Measurements from ENCODE around the gene ECM1. TPM values are rescaled to one million over a fixed set of nuclear protein-coding genes. Genes with fewer than 3 reads are reported as not detected.
A peak's percentile ranks its signal among the peaks of the same experiment; 100 is the strongest.

ECM1 gene
- total and polyA plus RNA-seq, 2 donors (not counting 1 experiment from before 2014, with no cell fraction given), result 25.1 to 108 TPM

GRCh38 chr1:150525348-150525747 is 17.4 kb downstream of the ECM1 start:
- H3K27ac ChIP-seq (ENCODE audit: insufficient read depth, low read length), result no peak overlapping the region
- no peaks in the 10 kb centered on the region for H3K9me3 ChIP-seq (ENCODE audit: control insufficient read depth, insufficient read depth, low read depth, low read length)
- DNase-seq (ENCODE audit: low read depth in 2 of 2), result no peak
- H3K4me3 ChIP-seq (replicated peaks in 1 of 4; ENCODE audit: control extremely low read depth in 1 of 4, insufficient read depth in 1 of 4, low read depth in 3 of 4, low read length in 4 of 4), result no peak overlapping the region
- TF ChIP-seq EZH2 (IDR thresholded peaks at IDR 0.05; ENCODE audit: low read length, missing control alignments), result no peak
- TF ChIP-seq CTCF (conservative IDR thresholded peaks at IDR 0.05 in 1 of 2, IDR thresholded peaks at IDR 0.05 in 1 of 2; ENCODE audit: low read depth in 1 of 2, low read length in 2 of 2), result no peak
- H3K36me3 ChIP-seq (ENCODE audit: control insufficient read depth, insufficient read depth, low read length), result no peaks in the 10 kb centered on the region
- no peaks in the 10 kb centered on the region for H3K27me3 ChIP-seq (ENCODE audit: control insufficient read depth, insufficient read depth, low read length)
- H3K4me2 ChIP-seq (ENCODE audit: extremely low read depth, insufficient read depth, low read length), result no peak overlapping the region
- no peaks in the 10 kb centered on the region for H4K20me1 ChIP-seq (ENCODE audit: control insufficient read depth, extremely low read depth, insufficient read depth, low read length)
- H3K9ac ChIP-seq (ENCODE audit: insufficient read depth, low read length), result no peak overlapping the region
- H2AFZ ChIP-seq (ENCODE audit: low read length), result no peak overlapping the region
- H3K4me1 ChIP-seq (ENCODE audit: control insufficient read depth, extremely low read depth, insufficient read depth, low read length), result no peaks in the 10 kb centered on the region
- H3K79me2 ChIP-seq (ENCODE audit: control insufficient read depth, insufficient read depth, low read length), result no peaks in the 10 kb centered on the region

- TF ChIP-seq EZH2 (IDR thresholded peaks at IDR 0.05; ENCODE audit: low read length, missing control alignments) (no peak), CTCF (conservative IDR thresholded peaks at IDR 0.05 in 1 of 2, IDR thresholded peaks at IDR 0.05 in 1 of 2; ENCODE audit: low read depth in 1 of 2, low read length in 2 of 2) (no peak)
- Histone ChIP-seq H3K79me2 (ENCODE audit: control insufficient read depth, insufficient read depth, low read length) (no peaks in the 10 kb centered on the region), H4K20me1 (ENCODE audit: control insufficient read depth, extremely low read depth, insufficient read depth, low read length) (no peaks in the 10 kb centered on the region), H2AFZ (ENCODE audit: low read length) (no peak overlapping the region), H3K27me3 (ENCODE audit: control insufficient read depth, insufficient read depth, low read length) (no peaks in the 10 kb centered on the region), H3K36me3 (ENCODE audit: control insufficient read depth, insufficient read depth, low read length) (no peaks in the 10 kb centered on the region), H3K9ac (ENCODE audit: insufficient read depth, low read length) (no peak overlapping the region), H3K4me2 (ENCODE audit: extremely low read depth, insufficient read depth, low read length) (no peak overlapping the region), H3K4me1 (ENCODE audit: control insufficient read depth, extremely low read depth, insufficient read depth, low read length) (peaks cover 2% of the 10 kb centered on the region), H3K27ac (ENCODE audit: insufficient read depth, low read length) (no peak overlapping the region), H3K4me3 (replicated peaks in 1 of 4; ENCODE audit: control extremely low read depth in 1 of 4, insufficient read depth in 1 of 4, low read depth in 3 of 4, low read length in 4 of 4) (no peak overlapping the region), H3K9me3 (ENCODE audit: control insufficient read depth, insufficient read depth, low read depth, low read length) (no peaks in the 10 kb centered on the region)
- DNase-seq (ENCODE audit: low read depth in 2 of 2), result peak in 1 of 2 donors; percentile 92
Observed at GRCh38 chr1:150528196-150528595, 20.3 kb downstream of the ECM1 start.

- Histone ChIP-seq H3K79me2 (ENCODE audit: control insufficient read depth, insufficient read depth, low read length) (no peaks in the 10 kb centered on the region), H2AFZ (ENCODE audit: low read length) (no peak overlapping the region), H3K27ac (ENCODE audit: insufficient read depth, low read length) (no peak overlapping the region), H3K9ac (ENCODE audit: insufficient read depth, low read length) (no peak overlapping the region), H3K27me3 (ENCODE audit: control insufficient read depth, insufficient read depth, low read length) (no peaks in the 10 kb centered on the region), H3K4me3 (replicated peaks in 1 of 4; ENCODE audit: control extremely low read depth in 1 of 4, insufficient read depth in 1 of 4, low read depth in 3 of 4, low read length in 4 of 4) (no peak overlapping the region), H3K4me2 (ENCODE audit: extremely low read depth, insufficient read depth, low read length) (no peak overlapping the region), H3K36me3 (ENCODE audit: control insufficient read depth, insufficient read depth, low read length) (no peaks in the 10 kb centered on the region), H4K20me1 (ENCODE audit: control insufficient read depth, extremely low read depth, insufficient read depth, low read length) (no peaks in the 10 kb centered on the region), H3K4me1 (ENCODE audit: control insufficient read depth, extremely low read depth, insufficient read depth, low read length) (peaks cover 2% of the 10 kb centered on the region), H3K9me3 (ENCODE audit: control insufficient read depth, insufficient read depth, low read depth, low read length) (no peaks in the 10 kb centered on the region)
- TF ChIP-seq EZH2 (IDR thresholded peaks at IDR 0.05; ENCODE audit: low read length, missing control alignments) (no peak), CTCF (conservative IDR thresholded peaks at IDR 0.05 in 1 of 2, IDR thresholded peaks at IDR 0.05 in 1 of 2; ENCODE audit: low read depth in 1 of 2, low read length in 2 of 2) (no peak)
- peak; percentile 90 to 94 for DNase-seq (ENCODE audit: low read depth in 2 of 2)
Observed at GRCh38 chr1:150529017-150529416, 21.1 kb downstream of the ECM1 start.
